Measurements from ENCODE around the gene CD79B.

DNA sequence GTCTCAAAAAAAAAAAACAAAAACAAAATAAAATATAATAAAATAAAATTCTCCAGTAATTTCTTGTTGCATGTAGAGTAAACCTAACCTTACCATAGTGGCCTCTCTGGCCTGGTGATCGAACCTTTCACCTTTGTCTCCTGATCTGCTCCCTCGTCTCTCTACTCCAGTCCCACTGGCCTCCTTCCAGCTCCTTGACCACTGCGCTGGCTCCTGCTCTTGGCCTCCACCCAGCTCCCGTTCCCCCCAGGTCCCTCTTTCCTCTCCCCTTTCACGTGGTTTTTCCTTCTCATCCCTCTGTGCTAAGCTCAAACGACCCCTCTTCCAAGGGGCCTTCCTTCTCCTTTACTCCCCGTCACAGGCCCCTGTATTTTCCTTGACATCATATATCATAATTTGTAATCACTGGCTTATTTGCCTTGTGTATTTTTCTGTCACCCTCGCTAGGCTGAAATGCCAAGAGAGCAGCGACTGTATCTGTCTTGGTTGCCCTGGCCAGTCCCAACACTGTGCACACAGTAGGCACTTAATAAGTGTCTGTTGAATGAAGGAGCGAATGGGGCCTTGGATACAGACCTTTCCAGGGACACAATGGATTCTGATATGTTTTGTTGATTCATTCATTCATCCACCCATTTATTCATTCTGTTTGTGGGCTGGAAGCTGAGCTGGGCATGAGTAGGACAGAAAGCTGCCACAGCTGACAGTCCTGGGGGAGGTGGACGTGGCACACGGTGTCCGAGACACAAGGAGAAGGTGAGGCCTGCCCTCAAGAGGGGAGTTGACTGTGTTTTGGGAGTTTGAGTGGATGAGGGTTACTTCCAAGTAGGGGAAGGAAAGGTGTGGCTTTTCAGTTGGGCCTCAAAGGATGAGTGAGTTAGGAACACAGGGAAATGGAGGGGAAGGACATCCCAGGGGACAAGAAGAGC is 46.4 kb upstream of the CD79B start:
- TF ChIP-seq GATA2 (IDR thresholded peaks at IDR 0.05; ENCODE audit: low read depth, low read length): no peak
- no peak for TF ChIP-seq GATA3 (IDR thresholded peaks at IDR 0.05; ENCODE audit: low read depth, low read length)

All from SH-SY5Y (cell line).